Measurements from ENCODE around the gene ISYNA1. TPM values are rescaled to one million over a fixed set of nuclear protein-coding genes. Genes with fewer than 3 reads are reported as not detected.

The ISYNA1 gene
- polyA plus RNA-seq, 3 donors = 3.7 TPM; not detected in 2

DNA sequence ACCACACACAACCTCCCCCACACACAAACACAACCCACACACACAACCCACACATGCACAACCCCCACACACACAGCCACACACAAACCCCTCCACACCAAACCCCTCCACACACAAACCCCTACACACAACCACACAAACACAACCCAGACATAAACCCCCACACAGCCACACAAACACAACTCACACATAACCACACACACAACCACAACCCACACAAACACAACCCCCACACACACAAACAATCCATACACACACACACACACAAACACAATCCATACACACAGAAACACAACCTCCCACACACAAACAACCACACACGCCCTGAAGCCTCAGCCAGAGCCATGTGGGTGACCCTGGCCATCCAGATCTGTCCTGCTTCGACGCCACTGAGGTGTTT is 30.0 kb upstream of the ISYNA1 start:
- H3K9me3 ChIP-seq (replicated peaks in 1 of 2; ENCODE audit: control insufficient read depth in 1 of 2, insufficient read depth in 1 of 2, low read length in 2 of 2) = no peaks in the 10 kb centered on the region
- H3K27ac ChIP-seq (ENCODE audit: low read depth in 1 of 2, low read length in 2 of 2) = no peak overlapping the region
- no peaks in the 10 kb centered on the region for H3K27me3 ChIP-seq (ENCODE audit: control insufficient read depth in 2 of 2, insufficient read depth in 2 of 2, low read length in 2 of 2)
- intact Hi-C loops (cut with micrococcal nuclease) = no loop called here
- H2AFZ ChIP-seq (ENCODE audit: insufficient read depth, low read depth, low read length, poor library complexity, severe bottlenecking) = no peak overlapping the region
- Mint-ChIP-seq H3K27ac (peak overlapping the region in 4 of 7 donors; percentile 9 to 77 (median 36)), H3K27me3 (ENCODE audit: low read depth in 3 of 3) (no peaks in the 10 kb centered on the region), H3K4me1 (peaks cover 38% of the 10 kb centered on the region), H3K9me3 (peaks cover 0 to 2% (median 0%) of the 10 kb centered on the region in 7 donors), H3K4me3 (no peak overlapping the region), H3K36me3 (peaks cover 58 to 80% of the 10 kb centered on the region in 2 donors)
- H3K4me1 ChIP-seq (ENCODE audit: control insufficient read depth in 1 of 2, insufficient read depth in 2 of 2, low read length in 2 of 2) = peaks cover 0 to 29% of the 10 kb centered on the region in 2 donors
- WGBS (ENCODE audit: insufficient coverage) = 88% methylated on average over 1 of the region's 3 CpGs
- H3K79me2 ChIP-seq (ENCODE audit: insufficient read depth, low read length) = peaks cover 78% of the 10 kb centered on the region
- H4K20me1 ChIP-seq (ENCODE audit: insufficient read depth, low read length) = peaks cover 99% of the 10 kb centered on the region
- no peak overlapping the region for H3K4me2 ChIP-seq (replicated peaks; ENCODE audit: extremely low read depth, low read length, poor library complexity, severe bottlenecking)
- TF ChIP-seq, protein P1, sequence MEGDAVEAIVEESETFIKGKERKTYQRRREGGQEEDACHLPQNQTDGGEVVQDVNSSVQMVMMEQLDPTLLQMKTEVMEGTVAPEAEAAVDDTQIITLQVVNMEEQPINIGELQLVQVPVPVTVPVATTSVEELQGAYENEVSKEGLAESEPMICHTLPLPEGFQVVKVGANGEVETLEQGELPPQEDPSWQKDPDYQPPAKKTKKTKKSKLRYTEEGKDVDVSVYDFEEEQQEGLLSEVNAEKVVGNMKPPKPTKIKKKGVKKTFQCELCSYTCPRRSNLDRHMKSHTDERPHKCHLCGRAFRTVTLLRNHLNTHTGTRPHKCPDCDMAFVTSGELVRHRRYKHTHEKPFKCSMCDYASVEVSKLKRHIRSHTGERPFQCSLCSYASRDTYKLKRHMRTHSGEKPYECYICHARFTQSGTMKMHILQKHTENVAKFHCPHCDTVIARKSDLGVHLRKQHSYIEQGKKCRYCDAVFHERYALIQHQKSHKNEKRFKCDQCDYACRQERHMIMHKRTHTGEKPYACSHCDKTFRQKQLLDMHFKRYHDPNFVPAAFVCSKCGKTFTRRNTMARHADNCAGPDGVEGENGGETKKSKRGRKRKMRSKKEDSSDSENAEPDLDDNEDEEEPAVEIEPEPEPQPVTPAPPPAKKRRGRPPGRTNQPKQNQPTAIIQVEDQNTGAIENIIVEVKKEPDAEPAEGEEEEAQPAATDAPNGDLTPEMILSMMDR (IDR thresholded peaks at IDR 0.05) = no peak
- H3K36me3 ChIP-seq (replicated peaks in 1 of 2; ENCODE audit: control insufficient read depth in 1 of 2, insufficient read depth in 2 of 2, low read length in 2 of 2) = peaks cover 36 to 76% of the 10 kb centered on the region in 2 donors
- no peak overlapping the region for H3K9ac ChIP-seq (ENCODE audit: insufficient read depth, low read length, poor library complexity, severe bottlenecking)
- no peak overlapping the region for H3K4me3 ChIP-seq (replicated peaks in 1 of 3; ENCODE audit: low read depth in 2 of 3, low read length in 3 of 3)
- no peak for DNase-seq

DNA sequence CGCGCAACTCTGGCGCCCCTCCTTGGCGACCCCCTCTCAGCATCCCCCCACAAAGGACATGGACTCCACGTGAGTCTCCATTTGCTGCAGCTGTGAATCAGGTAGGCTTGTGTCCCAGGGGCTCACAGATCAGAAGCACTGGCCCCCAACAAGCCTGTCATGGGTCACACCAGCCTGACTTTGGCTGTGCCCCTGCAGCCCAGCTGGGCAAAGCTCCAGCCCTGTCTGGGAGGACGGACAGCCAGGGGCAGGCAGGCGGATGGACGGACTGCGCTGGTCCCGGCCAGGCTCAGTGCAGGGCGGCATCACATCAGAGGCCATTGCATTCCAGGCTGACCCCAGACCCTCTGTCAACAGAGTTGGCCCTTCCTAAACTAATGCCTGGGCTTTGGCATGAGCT is 28.4 kb upstream of the ISYNA1 start:
- H3K4me3 Mint-ChIP-seq = no peak overlapping the region
- intact Hi-C loops (cut with micrococcal nuclease) = no loop called here
- H3K4me1 Mint-ChIP-seq = peaks cover 38% of the 10 kb centered on the region
- H3K27ac Mint-ChIP-seq = no peak overlapping the region
- 100% methylated on average over 11 of the region's 11 CpGs for WGBS (ENCODE audit: insufficient coverage)
- H3K36me3 Mint-ChIP-seq = peaks cover 54 to 80% of the 10 kb centered on the region in 2 donors
- Histone ChIP-seq H3K9me3 (replicated peaks in 1 of 2; ENCODE audit: control insufficient read depth in 1 of 2, insufficient read depth in 1 of 2, low read length in 2 of 2) (no peaks in the 10 kb centered on the region), H3K4me3 (replicated peaks in 1 of 3; ENCODE audit: low read depth in 2 of 3, low read length in 3 of 3) (no peak overlapping the region), H3K4me1 (ENCODE audit: control insufficient read depth in 1 of 2, insufficient read depth in 2 of 2, low read length in 2 of 2) (peaks cover 0 to 29% of the 10 kb centered on the region in 2 donors), H3K79me2 (ENCODE audit: insufficient read depth, low read length) (peaks cover 65% of the 10 kb centered on the region), H2AFZ (ENCODE audit: insufficient read depth, low read depth, low read length, poor library complexity, severe bottlenecking) (no peak overlapping the region), H3K36me3 (replicated peaks in 1 of 2; ENCODE audit: control insufficient read depth in 1 of 2, insufficient read depth in 2 of 2, low read length in 2 of 2) (peaks cover 39 to 76% of the 10 kb centered on the region in 2 donors), H4K20me1 (ENCODE audit: insufficient read depth, low read length) (peaks cover 99% of the 10 kb centered on the region), H3K4me2 (replicated peaks; ENCODE audit: extremely low read depth, low read length, poor library complexity, severe bottlenecking) (no peak overlapping the region), H3K27ac (ENCODE audit: low read depth in 1 of 2, low read length in 2 of 2) (peak overlapping the region in 1 of 2 donors; percentile 32), H3K9ac (ENCODE audit: insufficient read depth, low read length, poor library complexity, severe bottlenecking) (no peak overlapping the region), H3K27me3 (ENCODE audit: control insufficient read depth in 2 of 2, insufficient read depth in 2 of 2, low read length in 2 of 2) (no peaks in the 10 kb centered on the region)
- H3K9me3 Mint-ChIP-seq = peaks cover 0 to 2% (median 0%) of the 10 kb centered on the region in 7 donors
- H3K27me3 Mint-ChIP-seq (ENCODE audit: low read depth in 3 of 3) = peaks cover 0 to 3% (median 0%) of the 10 kb centered on the region in 3 donors
- no peak for DNase-seq
- TF ChIP-seq, protein P1 (IDR thresholded peaks at IDR 0.05) = no peak
